GM21717 (cell line): ENCODE measurements around the gene DIAPH2.
"Not testable (repeated sequence)": the region's sequence is repeated elsewhere in the genome, so short reads cannot be mapped to it uniquely, and the experiment has no call there.

ENCODE experiments used
- ATAC-seq: cut with Tn5 transposase; IDR thresholded peaks from one replicate; pipeline ENCODE4 v1.9.1; 2021; ENCODE audit warnings: mild to moderate bottlenecking, moderate library complexity; ENCODE audit not compliant: unreplicated experiment

Gene DIAPH2

GRCh38 chrX:97367125-97367524 is 682.5 kb downstream of the DIAPH2 start:
- no peak for ATAC-seq

- ATAC-seq, result no peak
Measured at GRCh38 chrX:97369947-97370346, 685.3 kb downstream of the DIAPH2 start.

GRCh38 chrX:97372001-97372766 is 687.5 kb downstream of the DIAPH2 start:
- ATAC-seq, result no peak

DNA sequence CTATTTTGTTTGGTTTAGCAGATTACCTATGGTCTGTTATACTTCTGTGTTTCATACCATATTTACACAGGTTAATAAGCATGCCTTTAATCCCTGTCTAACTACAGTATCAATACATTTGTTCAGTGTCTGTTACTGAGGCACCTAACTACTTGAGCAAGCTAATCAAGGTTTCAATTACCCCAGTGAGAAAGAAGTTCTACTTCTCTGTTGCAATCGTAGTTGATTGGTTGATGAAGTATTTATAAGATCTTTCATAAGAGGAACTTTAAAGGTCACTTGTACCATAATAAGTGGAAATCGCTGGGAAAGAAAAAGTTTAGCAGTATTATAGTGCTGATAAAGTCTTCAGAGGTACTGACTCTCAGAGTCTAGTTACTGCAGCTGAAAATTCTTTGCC is 689.6 kb downstream of the DIAPH2 start:
- ATAC-seq, result no peak

- ATAC-seq, result no peak
Measured at GRCh38 chrX:97380200-97380599, 695.6 kb downstream of the DIAPH2 start.

GRCh38 chrX:97384685-97385084 is 700.0 kb downstream of the DIAPH2 start:
- ATAC-seq, result no peak

- ATAC-seq, result no peak
Measured at GRCh38 chrX:97387004-97387403, 702.4 kb downstream of the DIAPH2 start.

DNA sequence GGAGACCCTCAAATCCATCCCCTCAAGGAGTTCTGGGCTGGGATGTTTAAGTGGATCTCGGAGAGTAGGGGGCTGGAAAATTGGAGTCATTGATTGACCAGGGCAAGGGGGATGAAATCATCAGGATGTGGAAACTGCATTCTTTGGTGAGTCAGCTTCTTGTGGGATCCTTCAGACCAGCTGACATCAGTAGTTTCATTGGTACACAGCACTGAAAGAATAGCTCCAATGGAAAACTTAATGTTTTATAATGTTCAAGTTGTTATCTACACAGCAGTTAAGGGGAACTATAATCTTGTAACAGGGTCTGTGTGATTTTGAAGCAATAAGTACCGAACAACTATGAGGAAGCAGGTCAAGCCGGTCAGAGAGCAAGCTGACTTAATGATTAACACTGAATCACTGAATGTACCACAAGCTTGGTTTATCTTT is 705.1 kb downstream of the DIAPH2 start:
- ATAC-seq, result no peak

- no peak for ATAC-seq
Measured at GRCh38 chrX:97397371-97397770, 712.7 kb downstream of the DIAPH2 start.

DNA sequence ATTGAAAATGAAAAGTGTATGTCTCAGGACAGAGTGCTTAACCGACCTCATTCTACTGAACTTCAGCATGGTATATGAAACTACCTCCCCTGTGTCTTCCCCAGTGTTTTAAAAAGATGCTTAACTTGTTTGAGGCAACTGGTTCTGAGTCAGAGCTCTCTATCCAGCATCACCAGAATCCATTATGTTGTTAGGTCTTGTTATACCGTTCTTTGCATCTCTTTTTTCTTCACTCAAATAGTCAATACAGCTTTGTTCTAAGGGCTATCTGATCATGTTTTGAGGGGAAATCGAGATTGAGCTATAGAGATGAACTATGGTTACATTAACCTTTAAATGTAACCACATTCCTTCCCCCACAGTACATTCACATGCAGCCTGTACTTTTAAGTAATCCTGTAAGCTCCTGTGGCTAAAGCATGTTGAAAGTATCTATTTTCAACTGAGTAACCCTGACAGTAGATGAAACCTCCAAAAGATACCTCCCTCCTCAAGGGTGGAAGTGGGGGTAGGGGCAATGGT is 713.4 kb downstream of the DIAPH2 start:
- ATAC-seq, result peak; percentile 52

DNA sequence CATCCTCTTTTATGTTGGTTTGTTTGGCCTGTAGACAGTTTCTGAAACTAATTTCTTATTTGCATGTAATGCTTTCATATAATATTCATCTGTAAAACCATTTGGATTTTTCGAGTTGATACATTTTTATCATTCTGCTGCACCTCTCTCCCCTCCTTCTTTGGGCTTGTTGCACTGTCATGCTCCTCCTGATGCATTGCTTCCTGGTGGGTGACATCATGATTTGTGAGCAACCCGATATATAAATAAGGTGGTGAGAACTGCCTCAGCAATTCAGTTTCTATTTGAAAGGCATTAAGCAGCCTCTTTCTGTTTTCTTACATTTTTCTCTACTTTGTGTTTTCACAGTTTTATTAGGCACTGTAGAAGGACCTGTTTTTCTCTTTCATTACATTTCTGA is 714.8 kb downstream of the DIAPH2 start:
- ATAC-seq, result peak; percentile 39

GRCh38 chrX:97400492-97400891 is 715.9 kb downstream of the DIAPH2 start:
- ATAC-seq, result no peak

DNA sequence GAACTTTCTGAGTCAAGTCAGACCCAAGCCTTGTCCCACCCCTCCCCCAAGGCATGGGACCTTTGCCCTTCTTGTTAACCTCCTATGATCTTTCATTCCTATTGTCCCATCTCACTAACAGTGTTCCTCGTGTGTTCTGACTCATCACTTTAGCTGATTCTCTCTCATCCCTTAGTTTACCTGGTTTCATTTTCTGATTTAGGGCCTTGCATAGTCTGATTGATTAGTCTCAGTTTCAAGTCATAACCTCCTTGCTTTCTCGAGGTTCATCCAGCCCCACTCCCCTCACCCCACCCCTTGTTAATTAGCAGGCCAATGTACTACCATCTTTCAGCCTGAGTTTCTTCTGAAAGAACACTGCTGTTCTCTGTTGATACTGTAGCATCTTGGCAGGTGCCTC is 716.5 kb downstream of the DIAPH2 start:
- ATAC-seq, result peak; percentile 64

DNA sequence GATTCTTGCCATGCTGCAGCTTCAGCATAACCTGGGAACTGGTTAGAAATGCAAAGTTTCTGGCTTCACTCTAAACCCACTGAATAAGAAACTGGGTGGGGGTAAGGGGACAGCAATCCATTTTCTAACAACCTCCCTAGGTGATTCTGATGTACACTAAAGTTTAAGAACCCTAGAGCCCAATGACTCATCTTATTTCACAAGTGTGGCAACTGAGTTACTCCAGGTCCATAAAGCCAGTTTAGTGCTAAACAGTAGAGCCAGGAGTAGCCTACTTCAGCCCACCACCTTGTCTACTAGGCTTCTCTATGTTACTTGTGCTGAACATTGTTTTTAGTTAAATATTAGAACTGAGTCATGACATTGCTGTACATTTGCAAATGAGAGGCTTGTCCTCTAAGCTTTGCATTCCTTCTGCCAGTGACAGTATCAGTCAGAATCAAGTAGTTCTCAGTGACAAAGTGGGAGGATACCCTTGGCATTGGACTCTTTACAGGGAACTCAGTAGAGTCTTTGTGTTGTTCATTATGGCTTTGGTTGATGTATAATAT is 717.0 kb downstream of the DIAPH2 start:
- no peak for ATAC-seq

GRCh38 chrX:97402333-97402732 is 717.7 kb downstream of the DIAPH2 start:
- ATAC-seq, result no peak

- ATAC-seq, result no peak
Measured at GRCh38 chrX:97402903-97403302, 718.3 kb downstream of the DIAPH2 start.

DNA sequence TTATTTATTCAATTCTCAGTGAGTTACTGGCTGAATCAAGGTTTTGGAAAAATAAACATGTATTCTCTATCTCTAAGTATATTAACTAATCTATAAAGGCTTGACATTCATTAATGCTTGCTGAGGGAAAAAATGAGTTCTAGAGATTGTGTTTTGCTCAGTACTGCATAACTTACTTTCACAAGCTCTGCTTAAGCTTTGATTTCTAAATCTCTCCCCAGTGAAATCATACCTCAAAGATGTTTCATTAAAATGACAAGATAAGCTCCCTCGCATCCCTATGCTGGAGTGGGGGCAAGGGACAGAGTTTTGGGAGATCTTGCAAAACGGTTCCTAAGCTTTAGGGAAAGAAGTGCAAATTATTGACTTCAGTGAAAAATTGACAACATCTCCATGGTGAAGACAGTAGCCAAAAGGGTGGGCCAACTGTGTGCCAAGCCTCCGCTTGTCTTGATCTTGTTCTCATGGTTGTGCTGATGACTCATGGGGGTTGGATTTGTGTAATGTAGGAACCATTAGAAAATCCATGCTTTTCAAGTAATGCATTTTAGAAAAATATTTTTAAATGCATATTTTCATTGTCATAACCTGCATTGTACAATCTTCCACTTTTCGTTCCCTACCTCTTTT is 720.5 kb downstream of the DIAPH2 start:
- ATAC-seq, result no peak

DNA sequence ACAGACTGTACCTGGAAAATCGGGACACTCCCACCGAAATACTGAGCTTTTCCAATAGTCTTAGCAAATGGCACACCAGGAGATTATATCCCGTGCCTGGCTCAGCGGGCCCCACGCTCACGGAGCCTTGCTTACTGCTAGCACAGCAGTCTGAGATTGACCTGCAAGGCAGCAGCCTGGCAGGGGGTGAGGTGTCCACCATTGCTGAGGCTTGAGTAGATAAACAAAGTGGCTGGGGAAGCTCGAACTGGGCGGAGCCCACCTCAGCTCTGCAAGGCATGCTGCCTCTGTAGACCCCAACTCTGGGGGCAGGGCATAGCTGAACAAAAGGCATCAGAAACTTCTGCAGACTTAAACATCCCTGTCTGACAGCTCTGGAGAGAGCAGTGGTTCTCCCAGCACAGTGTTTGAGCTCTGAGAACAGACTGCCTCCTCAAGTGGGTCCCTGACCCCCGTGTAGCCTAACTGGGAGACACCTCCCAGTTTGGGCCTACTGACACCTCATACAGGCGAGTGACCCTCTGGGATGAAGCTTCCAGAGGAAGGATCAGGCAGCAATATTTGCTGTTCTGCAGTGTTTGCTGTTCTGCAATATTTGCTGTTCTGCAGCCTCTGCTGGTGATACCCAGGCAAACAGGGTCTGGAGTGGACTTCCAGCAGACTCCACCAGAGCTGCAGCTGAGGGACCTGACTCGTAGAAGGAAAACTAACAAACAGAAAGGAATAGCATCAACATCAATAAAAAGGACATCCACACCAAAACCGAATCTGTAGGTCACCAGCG is 725.2 kb downstream of the DIAPH2 start:
- ATAC-seq, result not testable (repeated sequence)

DNA sequence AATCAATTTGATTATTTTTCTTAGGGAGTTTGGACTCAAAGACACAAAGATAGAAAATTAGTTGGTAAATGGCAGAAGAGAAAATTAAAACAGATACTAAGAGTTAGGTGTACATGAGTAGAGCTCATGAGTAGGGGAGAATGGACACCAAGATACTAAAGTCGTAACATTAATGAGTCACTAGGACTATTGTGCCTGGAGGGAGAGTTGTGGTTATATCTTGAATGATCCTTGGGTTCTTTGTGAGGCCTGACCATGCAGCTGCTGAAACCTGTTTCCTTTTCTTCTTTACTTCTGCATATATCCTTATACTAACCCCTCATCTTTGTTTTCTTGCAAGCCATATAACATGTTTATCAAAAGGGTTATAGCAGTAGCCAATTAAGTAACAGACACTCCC is 731.8 kb downstream of the DIAPH2 start:
- no peak for ATAC-seq

- ATAC-seq, result no peak
Measured at GRCh38 chrX:97429101-97429500, 744.5 kb downstream of the DIAPH2 start.

- no peak for ATAC-seq
Measured at GRCh38 chrX:97431281-97431680, 746.6 kb downstream of the DIAPH2 start.
